Gastroesophageal sphincter (tissue), 3 donors: ENCODE data around the gene ETFRF1.

Source experiments
- EP300 ChIP-seq: sonication (generic); formaldehyde crosslinking; IDR thresholded peaks from one replicate; pipeline ENCODE4 v1.6.1; 2017; ENCODE audit warnings: antibody characterized with exemption, mild to moderate bottlenecking
- POLR2A ChIP-seq, 2 donors: fragments of 450-650 bp; IDR thresholded peaks; one replicate each; pipeline ENCODE4 v1.6.1; 2017; ENCODE audit warnings: antibody characterized with exemption in 2 of 2, mild to moderate bottlenecking in 2 of 2, moderate library complexity in 1 of 2
- POLR2AphosphoS5 ChIP-seq: sonication (generic); formaldehyde crosslinking; IDR thresholded peaks from one replicate; pipeline ENCODE4 v1.6.1; 2017; ENCODE audit warnings: antibody characterized with exemption
- TF ChIP-seq, protein P1 (sequence below), 4 experiments: fragments of 200-600 bp in 2 of 4; fragments of 450-650 bp in 2 of 4; sonication (generic) in 1 of 4; IDR thresholded peaks; one replicate each; pipeline ENCODE4 v1.5.1; 2017 to 2019; ENCODE audit warnings: antibody characterized with exemption in 4 of 4, mild to moderate bottlenecking in 2 of 4, moderate library complexity in 2 of 4

GRCh38 chr12:25190793-25191192, 4.2 kb upstream of the ETFRF1 start:
- TF ChIP-seq, protein P1, sequence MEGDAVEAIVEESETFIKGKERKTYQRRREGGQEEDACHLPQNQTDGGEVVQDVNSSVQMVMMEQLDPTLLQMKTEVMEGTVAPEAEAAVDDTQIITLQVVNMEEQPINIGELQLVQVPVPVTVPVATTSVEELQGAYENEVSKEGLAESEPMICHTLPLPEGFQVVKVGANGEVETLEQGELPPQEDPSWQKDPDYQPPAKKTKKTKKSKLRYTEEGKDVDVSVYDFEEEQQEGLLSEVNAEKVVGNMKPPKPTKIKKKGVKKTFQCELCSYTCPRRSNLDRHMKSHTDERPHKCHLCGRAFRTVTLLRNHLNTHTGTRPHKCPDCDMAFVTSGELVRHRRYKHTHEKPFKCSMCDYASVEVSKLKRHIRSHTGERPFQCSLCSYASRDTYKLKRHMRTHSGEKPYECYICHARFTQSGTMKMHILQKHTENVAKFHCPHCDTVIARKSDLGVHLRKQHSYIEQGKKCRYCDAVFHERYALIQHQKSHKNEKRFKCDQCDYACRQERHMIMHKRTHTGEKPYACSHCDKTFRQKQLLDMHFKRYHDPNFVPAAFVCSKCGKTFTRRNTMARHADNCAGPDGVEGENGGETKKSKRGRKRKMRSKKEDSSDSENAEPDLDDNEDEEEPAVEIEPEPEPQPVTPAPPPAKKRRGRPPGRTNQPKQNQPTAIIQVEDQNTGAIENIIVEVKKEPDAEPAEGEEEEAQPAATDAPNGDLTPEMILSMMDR (IDR thresholded peaks at IDR 0.05), result no peak
- no peak for TF ChIP-seq POLR2A (IDR thresholded peaks at IDR 0.05)
- TF ChIP-seq EP300, result no peak
- no peak for TF ChIP-seq POLR2AphosphoS5
